ENCODE data around the gene ZSWIM5.
"Not testable (repeated sequence)": the region's sequence is repeated elsewhere in the genome, so short reads cannot be mapped to it uniquely, and the experiment has no call there.

ZSWIM5 gene

DNA sequence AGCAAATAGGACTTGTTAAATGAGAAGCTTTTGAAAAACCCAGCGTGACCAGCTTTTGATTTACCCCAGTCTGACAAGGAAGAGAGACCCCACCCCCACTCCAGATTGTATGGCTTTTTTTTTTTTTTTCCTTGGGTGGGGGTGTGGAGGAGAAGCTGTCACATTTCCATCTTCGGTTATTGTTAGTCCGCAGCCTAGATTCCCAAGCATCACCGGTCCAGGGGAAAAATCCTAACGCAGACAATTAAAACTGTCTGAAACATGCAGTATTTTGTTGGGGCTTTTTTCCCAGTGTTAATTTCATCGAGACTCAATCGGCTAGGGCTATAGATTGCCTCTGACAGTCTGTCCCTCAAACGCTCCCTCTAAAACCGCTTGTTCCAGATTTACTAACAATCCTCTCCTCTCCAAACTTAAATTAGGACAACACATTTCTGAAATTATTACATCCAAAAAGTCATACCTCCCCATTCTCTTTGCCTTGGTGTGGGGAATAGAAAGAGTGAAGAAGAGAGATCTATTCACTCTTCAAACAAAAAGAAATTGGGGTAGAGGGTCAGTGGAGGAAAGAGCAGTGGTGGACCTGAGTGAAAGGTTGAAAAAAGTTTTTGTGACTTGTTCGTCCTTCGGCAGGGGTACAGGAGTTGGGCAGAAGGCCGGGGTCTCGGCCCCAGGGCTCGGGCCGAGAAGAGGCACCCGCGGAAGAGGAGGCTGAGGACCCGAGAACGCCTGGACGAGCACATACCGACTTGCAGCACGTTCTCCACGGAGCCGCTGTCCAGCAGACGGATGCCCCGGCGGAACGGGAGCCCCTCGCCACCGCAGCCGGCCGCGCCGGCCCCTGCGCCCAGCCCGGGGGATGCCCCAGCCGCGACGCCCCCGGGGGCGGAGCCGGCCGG is 1.1 kb downstream of the ZSWIM5 start:
- peak; percentile 40 for DNase-seq (ENCODE audit: insufficient read length, low spot score)
- peak; percentile 49 for FAIRE-seq

GRCh38 chr1:45200906-45201500 is 5.4 kb downstream of the ZSWIM5 start:
- FAIRE-seq (no peak), DNase-seq (ENCODE audit: insufficient read length, low spot score) (no peak)

GRCh38 chr1:45200435-45200834 is 6.0 kb downstream of the ZSWIM5 start:
- no peak for DNase-seq (ENCODE audit: insufficient read length, low spot score)
- FAIRE-seq, result no peak

DNA sequence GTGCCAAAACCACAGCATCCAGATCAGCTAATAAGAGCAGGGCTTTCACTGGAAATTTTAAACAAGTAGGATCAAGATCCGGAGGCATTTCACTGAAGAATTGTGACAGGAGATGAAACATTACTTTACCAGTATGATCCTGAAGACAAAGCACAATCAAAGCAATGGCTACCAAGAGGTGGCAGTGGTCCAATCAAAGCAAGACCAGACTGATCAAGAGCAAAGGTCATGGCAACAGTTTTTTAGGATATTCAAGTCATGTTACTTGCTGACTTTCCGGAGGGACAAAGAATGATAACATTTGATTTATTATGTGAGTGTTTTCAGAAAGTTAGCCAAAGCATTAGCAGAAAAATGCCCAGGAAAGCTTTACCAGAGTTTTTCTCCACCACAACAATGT is 8.2 kb downstream of the ZSWIM5 start:
- FAIRE-seq, result no peak
- DNase-seq (ENCODE audit: insufficient read length, low spot score), result no peak

- DNase-seq (ENCODE audit: insufficient read length, low spot score), result no peak
- FAIRE-seq, result no peak
Measured at GRCh38 chr1:45196863-45197262, 9.5 kb downstream of the ZSWIM5 start.

GRCh38 chr1:45191418-45191783 is 15.0 kb downstream of the ZSWIM5 start:
- no peak for DNase-seq (ENCODE audit: insufficient read length, low spot score)
- FAIRE-seq, result no peak

- FAIRE-seq (no peak), DNase-seq (ENCODE audit: insufficient read length, low spot score) (no peak)
Measured at GRCh38 chr1:45187725-45188124, 18.7 kb downstream of the ZSWIM5 start.

- FAIRE-seq; DNase-seq (ENCODE audit: insufficient read length, low spot score): not testable (repeated sequence)
Measured at GRCh38 chr1:45179918-45180519, 26.4 kb downstream of the ZSWIM5 start.

- DNase-seq (ENCODE audit: insufficient read length, low spot score) (no peak), FAIRE-seq (no peak)
Measured at GRCh38 chr1:45177452-45177851, 29.0 kb downstream of the ZSWIM5 start.

DNA sequence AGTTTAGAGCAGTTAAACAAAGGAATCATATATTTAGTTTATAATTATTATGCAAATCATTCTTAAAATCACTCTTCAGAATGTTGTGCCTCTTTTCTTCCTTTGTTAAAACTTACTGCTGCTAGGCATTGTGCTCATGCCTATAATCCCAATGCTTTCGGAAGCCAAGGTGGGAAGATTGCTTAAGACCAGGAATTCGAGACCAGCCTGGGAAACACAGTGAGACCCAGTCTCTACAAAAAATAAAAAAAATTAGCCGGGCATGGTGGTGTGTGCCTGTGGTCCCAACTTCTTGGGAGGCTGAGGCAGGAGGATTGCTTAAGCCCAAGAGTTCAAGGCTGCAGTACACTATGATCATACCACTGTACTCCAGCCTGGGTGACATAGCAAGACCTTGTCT is 33.6 kb downstream of the ZSWIM5 start:
- no peak for FAIRE-seq

DNA sequence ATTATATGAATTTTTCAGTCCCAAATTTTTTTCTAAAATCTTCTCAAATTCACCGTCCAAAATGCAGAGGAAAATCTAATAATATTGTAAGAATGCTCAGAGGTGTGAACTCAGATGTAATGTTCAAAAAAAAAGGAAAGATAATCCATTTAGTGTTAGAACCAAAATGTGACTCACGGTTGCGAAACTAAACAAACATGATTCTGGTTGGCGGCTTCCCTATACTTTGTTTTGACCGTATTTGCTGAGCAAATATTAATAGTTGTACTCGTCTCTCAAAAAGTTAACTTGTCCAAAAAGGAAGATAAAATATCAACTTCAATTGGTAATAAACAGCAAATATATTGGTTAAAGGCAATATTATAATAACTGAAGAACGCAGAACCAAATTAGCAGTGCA is 34.4 kb downstream of the ZSWIM5 start:
- no peak for DNase-seq (ENCODE audit: insufficient read length, low spot score)

More for the DNA sequence above, 33.6 kb downstream of the ZSWIM5 start:
- DNase-seq (ENCODE audit: insufficient read length, low spot score), result no peak

DNA sequence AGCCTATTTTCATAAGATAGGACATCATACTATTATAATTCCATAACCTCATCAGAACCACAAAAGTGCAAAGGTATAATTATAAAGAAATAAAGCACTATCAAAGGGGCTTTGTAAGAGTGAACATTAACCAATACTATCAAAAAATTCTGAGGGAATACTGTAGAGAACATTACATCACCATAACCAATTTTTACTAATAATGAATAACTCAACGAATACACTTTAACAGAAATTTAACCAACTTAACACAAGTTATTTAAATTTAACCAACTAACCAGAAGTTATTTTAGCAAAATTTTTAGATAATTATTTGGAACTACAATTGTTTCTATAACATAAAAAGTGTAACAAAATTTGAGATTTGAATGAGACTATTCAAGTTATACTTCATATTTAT is 34.8 kb downstream of the ZSWIM5 start:
- DNase-seq (ENCODE audit: insufficient read length, low spot score), result no peak
- no peak for FAIRE-seq

More for the DNA sequence above, 34.4 kb downstream of the ZSWIM5 start:
- no peak for FAIRE-seq

- DNase-seq (ENCODE audit: insufficient read length, low spot score), result no peak
Measured at GRCh38 chr1:45170151-45170742, 36.2 kb downstream of the ZSWIM5 start.

GRCh38 chr1:45167947-45168346 is 38.5 kb downstream of the ZSWIM5 start:
- not testable (repeated sequence) for FAIRE-seq

More at GRCh38 chr1:45170151-45170742, 36.2 kb downstream of the ZSWIM5 start:
- FAIRE-seq, result no peak

DNA sequence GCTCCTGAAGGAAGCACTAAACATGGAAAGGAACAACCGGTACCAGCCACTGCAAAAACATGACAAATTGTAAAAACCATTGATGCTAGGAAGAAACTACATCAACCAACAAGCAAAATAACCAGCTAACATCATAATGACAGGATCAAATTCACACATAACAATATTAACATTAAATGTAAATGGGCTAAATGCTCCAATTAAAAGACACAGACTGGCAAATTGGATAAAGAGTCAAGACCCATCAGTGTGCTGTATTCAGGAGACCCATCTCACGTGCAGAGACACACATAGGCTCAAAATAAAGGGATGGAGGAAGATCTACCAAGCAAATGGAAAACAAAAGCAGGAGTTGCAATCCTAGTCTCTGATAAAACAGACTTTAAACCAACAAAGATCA is 42.1 kb downstream of the ZSWIM5 start:
- not testable (repeated sequence) for FAIRE-seq; DNase-seq (ENCODE audit: insufficient read length, low spot score)

More at GRCh38 chr1:45167947-45168346, 38.5 kb downstream of the ZSWIM5 start:
- not testable (repeated sequence) for DNase-seq (ENCODE audit: insufficient read length, low spot score)

- FAIRE-seq; DNase-seq (ENCODE audit: insufficient read length, low spot score): not testable (repeated sequence)
Measured at GRCh38 chr1:45163111-45163510, 43.3 kb downstream of the ZSWIM5 start.

- FAIRE-seq; DNase-seq (ENCODE audit: insufficient read length, low spot score): not testable (repeated sequence)
Measured at GRCh38 chr1:45162041-45163035, 44.1 kb downstream of the ZSWIM5 start.

DNA sequence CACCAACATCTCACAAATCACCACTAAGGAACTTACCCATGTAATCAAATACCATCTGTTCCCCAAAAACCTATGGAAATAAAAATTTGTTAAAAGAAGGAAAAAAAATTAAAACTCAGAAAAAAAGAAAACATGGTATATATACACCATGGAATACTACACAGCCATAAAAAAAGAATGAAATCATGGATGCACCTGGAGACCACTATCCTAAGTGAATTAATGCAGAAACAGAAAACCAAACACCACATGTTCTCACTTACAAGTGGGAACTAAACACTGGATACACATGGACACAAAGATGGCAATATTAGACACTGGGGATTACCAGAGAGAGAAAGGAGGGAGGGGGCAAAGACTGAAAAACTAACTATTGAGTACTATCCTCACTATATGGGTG is 50.4 kb downstream of the ZSWIM5 start:
- FAIRE-seq, result no peak

DNA sequence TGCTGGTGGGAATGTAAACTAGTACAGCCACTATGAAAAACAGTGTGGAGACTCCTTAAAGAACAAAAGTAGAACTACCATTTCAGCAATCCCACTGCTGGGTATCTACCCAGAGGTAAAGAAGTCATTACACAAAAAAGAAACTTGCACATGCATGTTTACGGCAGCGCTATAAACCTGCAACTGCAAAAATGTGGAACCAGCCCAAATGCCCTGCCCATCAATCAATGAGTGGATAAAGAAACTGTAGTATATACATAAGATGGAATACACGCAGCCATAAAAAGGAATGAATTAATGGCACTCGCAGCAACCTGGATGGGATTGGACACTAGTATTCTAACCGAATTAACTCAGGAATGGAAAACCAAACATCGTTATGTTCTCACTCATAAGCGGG is 51.0 kb downstream of the ZSWIM5 start:
- FAIRE-seq (no peak), DNase-seq (ENCODE audit: insufficient read length, low spot score) (no peak)

More for the DNA sequence above, 50.4 kb downstream of the ZSWIM5 start:
- no peak for DNase-seq (ENCODE audit: insufficient read length, low spot score)

DNA sequence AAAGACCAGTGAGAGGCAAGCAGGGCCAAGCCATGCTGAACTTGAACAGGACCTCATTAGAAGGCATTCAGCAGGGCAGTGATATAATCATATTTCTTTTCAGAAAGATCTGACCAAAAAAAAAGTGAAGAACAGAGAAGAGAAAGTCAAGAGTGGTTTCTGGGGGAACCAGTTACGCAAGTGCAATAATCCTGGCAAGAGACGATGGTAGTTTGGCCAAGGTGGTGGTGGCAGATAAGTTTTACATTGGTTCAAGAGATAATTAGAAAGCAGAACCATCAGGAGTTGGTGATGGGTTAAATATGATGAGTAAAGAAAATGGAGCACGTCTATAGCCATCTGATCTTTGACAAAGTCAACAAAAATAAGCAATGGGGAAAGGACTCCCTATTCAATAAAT is 54.3 kb downstream of the ZSWIM5 start:
- DNase-seq (ENCODE audit: insufficient read length, low spot score) (no peak), FAIRE-seq (no peak)

All from GM19239 (cell line).